Chondrocyte (in vitro differentiated cells): ENCODE data around the gene ELK1. TPM values are rescaled to one million over a fixed set of nuclear protein-coding genes. Genes with fewer than 3 reads are reported as not detected.

Source experiments
- DNase-seq: peaks from one replicate; pipeline ENCODE4 v3.0.0; 2021; ENCODE audit warnings: mixed read lengths, low spot score
- H3K27ac Mint-ChIP-seq: one replicate; pipeline ENCODE4 v1.8.0; 2021; ENCODE audit warnings: mild to moderate bottlenecking, moderate library complexity, mixed read lengths; ENCODE audit not compliant: unreplicated experiment
- H3K27me3 Mint-ChIP-seq: 2 replicates; pipeline ENCODE4 v1.8.0; 2021; ENCODE audit warnings: low read depth, mixed read lengths
- H3K36me3 Mint-ChIP-seq: 2 replicates; pipeline ENCODE4 v1.8.0; 2021; ENCODE audit warnings: low read depth, mixed read lengths
- H3K4me1 Mint-ChIP-seq: 2 replicates; pipeline ENCODE4 v1.8.0; 2021; ENCODE audit warnings: low read depth, mild to moderate bottlenecking, mixed read lengths
- H3K4me3 Mint-ChIP-seq: one replicate; pipeline ENCODE4 v1.8.0; 2021; ENCODE audit warnings: mild to moderate bottlenecking, moderate library complexity, mixed read lengths; ENCODE audit not compliant: unreplicated experiment
- H3K9me3 Mint-ChIP-seq: 2 replicates; pipeline ENCODE4 v1.8.0; 2021; ENCODE audit warnings: low read depth, mixed read lengths
- total RNA-seq: library from RNA; stranded (reverse); gene quantifications from 3 replicates; pipeline ENCODE4 v1.2.1, GENCODE V29; 2021
- TF ChIP-seq, protein P1 (sequence below): fragments of 200-600 bp; sonication (generic); IDR thresholded peaks from 2 replicates; pipeline ENCODE4 v1.5.0; 2021; ENCODE audit warnings: antibody characterized with exemption, mild to moderate bottlenecking, moderate library complexity

ELK1 gene
- total RNA-seq, 1 donor from 2014 or later, result 32.6 TPM

DNA sequence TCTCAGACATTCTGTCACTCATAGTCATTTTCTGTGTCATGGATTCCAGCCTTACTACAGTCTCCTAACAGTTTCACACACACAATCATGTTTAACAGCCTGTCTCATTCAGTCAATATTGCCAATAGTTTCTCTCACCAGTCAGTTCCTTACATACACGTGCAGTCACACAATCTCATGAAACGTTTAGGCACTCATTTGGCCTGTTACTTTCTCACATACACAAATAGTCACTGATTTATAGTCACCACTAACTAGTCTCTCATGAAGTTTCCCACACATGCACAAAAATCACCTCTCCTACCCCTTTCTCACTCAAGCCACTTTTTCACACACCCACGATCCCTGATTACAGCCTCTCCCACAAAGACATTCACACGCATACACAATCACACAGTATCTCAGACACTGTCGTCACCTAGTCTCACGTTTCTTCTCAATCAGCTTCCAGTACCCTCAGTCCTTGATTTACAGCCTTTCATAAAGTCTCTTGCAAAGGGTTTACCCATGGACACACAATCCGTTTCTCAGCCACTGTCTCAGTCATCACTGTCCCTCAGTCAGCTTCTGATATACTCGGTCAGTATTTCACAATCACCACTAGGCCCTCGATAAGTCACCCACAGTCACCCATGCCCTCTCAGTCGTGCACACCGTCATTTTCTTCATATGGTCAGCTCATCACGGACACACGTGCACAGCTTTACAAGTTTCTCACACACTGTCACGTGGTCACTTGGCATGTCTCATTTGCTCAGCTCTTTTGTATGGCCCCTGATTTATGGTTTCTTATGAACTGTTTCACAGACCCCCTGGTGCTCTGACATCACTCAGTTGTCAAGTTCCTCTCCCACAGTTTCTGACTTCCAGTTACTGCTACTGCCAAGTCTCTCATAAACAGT is 16.4 kb downstream of the ELK1 start:
- H3K36me3 Mint-ChIP-seq, result peaks cover 3% of the 10 kb centered on the region
- no peak overlapping the region for H3K4me3 Mint-ChIP-seq
- DNase-seq, result no peak
- no peak overlapping the region for H3K27ac Mint-ChIP-seq
- no peaks in the 10 kb centered on the region for H3K9me3 Mint-ChIP-seq
- TF ChIP-seq, protein P1, sequence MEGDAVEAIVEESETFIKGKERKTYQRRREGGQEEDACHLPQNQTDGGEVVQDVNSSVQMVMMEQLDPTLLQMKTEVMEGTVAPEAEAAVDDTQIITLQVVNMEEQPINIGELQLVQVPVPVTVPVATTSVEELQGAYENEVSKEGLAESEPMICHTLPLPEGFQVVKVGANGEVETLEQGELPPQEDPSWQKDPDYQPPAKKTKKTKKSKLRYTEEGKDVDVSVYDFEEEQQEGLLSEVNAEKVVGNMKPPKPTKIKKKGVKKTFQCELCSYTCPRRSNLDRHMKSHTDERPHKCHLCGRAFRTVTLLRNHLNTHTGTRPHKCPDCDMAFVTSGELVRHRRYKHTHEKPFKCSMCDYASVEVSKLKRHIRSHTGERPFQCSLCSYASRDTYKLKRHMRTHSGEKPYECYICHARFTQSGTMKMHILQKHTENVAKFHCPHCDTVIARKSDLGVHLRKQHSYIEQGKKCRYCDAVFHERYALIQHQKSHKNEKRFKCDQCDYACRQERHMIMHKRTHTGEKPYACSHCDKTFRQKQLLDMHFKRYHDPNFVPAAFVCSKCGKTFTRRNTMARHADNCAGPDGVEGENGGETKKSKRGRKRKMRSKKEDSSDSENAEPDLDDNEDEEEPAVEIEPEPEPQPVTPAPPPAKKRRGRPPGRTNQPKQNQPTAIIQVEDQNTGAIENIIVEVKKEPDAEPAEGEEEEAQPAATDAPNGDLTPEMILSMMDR, result no peak
- no peaks in the 10 kb centered on the region for H3K27me3 Mint-ChIP-seq
- H3K4me1 Mint-ChIP-seq, result no peaks in the 10 kb centered on the region

DNA sequence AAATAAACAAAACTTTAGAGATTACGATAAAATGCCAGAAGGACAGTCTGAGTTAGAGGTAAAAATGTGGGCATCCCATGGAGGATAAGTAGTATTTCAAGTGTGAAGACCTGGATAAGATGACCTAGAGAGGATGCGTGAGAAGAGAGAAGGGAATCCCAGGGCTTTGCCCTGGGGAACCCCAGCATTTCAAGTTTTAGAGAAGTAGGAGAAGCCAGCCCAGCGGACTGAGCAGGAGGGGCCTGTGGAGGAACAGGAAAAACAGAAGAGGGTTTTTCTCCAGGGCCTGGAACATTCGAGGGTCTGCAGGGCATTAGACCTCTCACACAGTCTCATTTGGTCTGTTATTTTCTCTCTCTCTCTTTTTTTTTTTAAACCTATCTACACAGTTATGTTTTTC is 17.7 kb downstream of the ELK1 start:
- Mint-ChIP-seq H3K9me3 (no peaks in the 10 kb centered on the region), H3K27me3 (no peaks in the 10 kb centered on the region), H3K4me3 (no peak overlapping the region), H3K4me1 (no peaks in the 10 kb centered on the region), H3K36me3 (peaks cover 3% of the 10 kb centered on the region), H3K27ac (no peak overlapping the region)
- no peak for DNase-seq
- TF ChIP-seq, protein P1, result no peak

DNA sequence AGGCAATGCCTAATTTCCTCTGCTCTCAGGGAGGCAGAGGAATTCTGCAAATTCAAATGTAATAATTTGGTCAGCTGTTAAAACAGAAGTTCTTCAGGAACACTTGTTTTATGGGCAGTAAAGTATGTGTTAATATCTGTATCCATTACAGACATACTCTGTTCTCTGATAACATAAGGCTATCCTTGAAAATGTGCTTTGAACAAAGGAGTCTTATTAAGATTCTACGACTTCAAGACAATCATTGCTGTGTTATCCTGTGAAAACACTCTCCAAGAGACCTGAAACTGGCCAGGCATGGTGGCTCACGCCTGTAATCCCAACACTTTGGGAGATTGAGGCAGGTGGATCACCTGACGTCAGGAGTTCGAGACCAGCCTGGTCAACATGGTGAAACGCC is 18.7 kb downstream of the ELK1 start:
- TF ChIP-seq, protein P1, result no peak
- Mint-ChIP-seq H3K27ac (no peak overlapping the region), H3K27me3 (no peaks in the 10 kb centered on the region), H3K4me1 (no peaks in the 10 kb centered on the region), H3K4me3 (no peak overlapping the region), H3K36me3 (peaks cover under 1% of the 10 kb centered on the region), H3K9me3 (no peaks in the 10 kb centered on the region)
- no peak for DNase-seq

DNA sequence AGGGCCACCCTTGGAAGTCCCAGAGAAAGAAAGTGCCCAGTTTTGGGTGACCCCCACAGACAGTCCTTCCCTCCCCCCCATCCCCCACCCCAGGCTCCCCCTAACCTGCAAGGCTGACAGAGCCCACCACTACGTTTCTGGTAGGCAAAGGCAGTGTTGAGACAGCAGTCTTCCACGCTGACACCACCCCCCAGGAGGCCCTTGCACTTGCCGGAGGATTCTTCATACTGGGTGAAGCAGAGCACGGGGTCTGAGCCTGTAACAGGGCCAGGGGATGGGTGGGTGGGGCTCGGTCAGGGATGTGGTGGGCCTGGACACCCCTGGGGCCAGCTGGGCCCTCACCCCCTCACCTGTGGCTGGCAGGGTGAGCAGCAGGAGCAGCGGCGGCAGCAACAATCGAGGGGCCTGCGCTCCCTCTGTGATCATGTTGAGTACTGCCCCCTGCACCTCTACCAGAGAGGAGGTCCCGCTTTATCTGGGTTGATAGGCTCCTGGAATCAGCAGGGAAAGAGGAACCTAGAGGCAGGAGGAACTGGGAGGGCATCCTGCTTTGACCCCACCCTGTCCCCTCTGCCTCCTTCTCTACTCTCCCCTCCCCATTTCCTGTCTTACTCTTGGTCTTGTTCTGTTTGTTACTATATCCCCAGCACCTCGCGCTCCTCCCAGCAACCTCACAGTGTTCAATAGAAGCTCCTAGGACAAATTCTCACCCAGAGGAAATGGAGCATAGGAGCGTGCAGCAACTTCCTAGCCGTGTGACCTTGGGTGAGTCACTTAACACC is 20.8 kb downstream of the ELK1 start, which contains the start of gene CFP:
TSS of gene CFP (minus strand) at position 512 of the 782 bp plus-strand sequence. CDS start at position 426, 86 bp downstream.
- no peaks in the 10 kb centered on the region for H3K36me3 Mint-ChIP-seq
- TF ChIP-seq, protein P1, result no peak
- H3K27me3 Mint-ChIP-seq, result no peaks in the 10 kb centered on the region
- no peaks in the 10 kb centered on the region for H3K9me3 Mint-ChIP-seq
- DNase-seq, result no peak
- H3K4me1 Mint-ChIP-seq, result no peaks in the 10 kb centered on the region
- no peak within 1 kb of the TSS for H3K27ac Mint-ChIP-seq
- H3K4me3 Mint-ChIP-seq, result no peak within 1 kb of the TSS

DNA sequence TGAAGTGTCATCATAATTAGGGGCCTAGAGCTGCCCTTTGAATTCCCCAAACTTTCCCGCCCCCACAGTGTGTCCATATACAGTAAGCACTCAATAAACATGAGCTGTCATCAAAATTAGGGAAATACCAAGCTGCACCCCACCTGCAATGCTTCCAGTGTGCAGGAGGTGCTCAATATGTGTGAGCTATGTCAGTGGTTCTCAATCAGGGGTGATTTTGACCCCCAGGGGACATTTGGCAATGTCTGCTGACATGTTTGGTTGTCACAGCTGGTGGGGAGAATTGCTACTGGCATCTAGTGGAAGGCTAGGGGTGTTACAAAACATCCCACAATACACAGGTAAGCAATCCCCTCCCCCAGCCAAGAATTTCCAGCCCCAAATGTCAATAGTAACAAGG is 21.4 kb downstream of the ELK1 start:
- TF ChIP-seq, protein P1, result peak; percentile 36
- peaks cover 2% of the 10 kb centered on the region for H3K4me1 Mint-ChIP-seq
- H3K36me3 Mint-ChIP-seq, result no peaks in the 10 kb centered on the region
- no peak overlapping the region for H3K4me3 Mint-ChIP-seq
- H3K9me3 Mint-ChIP-seq, result peaks cover 3% of the 10 kb centered on the region
- no peaks in the 10 kb centered on the region for H3K27me3 Mint-ChIP-seq
- H3K27ac Mint-ChIP-seq, result no peak overlapping the region
- no peak for DNase-seq
